Breast epithelium (tissue), 3 donors: ENCODE results near the gene CTTNBP2NL.

ENCODE experiments used
- CTCF ChIP-seq, 3 donors: fragments of 450-650 bp; IDR thresholded peaks; one replicate each; pipeline ENCODE4 v1.5.1; 2016 to 2017; ENCODE audit warnings: antibody characterized with exemption in 3 of 3, mild to moderate bottlenecking in 3 of 3, moderate library complexity in 3 of 3
- POLR2AphosphoS5 ChIP-seq, 3 donors: sonication (generic); formaldehyde crosslinking; IDR thresholded peaks; one replicate each; pipeline ENCODE4 v1.6.1; 2017; ENCODE audit warnings: antibody characterized with exemption in 3 of 3

GRCh38 chr1:112505400-112505785, 109.4 kb downstream of the CTTNBP2NL start:
- TF ChIP-seq CTCF (IDR thresholded peaks at IDR 0.05): no peak
- no peak for TF ChIP-seq POLR2AphosphoS5 (IDR thresholded peaks at IDR 0.05)
